Measurements from ENCODE around the gene TMEM53. TPM values are rescaled to one million over a fixed set of nuclear protein-coding genes. Genes with fewer than 3 reads are reported as not detected.

TMEM53 gene
- polyA plus RNA-seq, 1 of the 3 experiments (the other 2 are of a cell fraction), result 14.9 TPM

DNA sequence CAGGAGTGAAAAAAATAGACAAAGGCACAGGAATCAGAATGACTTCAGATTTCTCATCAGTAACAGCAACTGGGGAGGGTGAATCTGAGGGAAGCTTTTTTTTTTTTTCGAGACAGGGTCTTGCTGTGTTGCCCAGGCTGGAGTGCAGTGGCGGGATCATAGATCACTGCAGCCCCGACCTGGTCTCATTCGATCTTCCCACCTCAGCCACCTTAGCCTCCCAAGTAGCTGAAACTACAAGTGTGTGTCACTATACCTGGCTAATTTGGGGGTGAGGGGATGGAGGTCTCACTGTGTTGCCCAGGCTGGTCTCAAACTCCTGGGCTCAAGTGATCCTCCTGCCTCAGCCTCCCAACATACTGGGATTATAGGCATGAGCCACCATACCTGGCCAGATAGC, 10.9 kb upstream of the TMEM53 start:
- H3K4me2 ChIP-seq, result no peak overlapping the region

DNA sequence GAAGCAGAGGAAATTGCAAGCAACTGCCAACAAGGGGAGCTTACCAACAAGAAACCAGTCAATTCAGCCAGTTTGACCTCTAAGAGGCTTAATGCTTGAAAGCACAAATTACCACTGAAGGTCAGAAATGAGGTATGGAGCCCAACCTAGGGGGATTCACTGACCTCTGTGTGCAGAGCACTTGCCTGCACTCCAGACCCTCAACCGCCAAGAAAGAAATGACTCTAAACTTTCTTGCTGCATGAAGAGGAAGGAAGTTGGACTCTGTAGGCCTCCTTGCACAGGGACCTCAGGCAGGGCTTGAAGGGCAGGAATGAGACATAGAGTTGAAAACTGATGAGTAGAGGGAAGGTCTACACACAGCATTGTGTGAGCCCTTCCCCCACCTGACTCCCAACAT, 10.2 kb upstream of the TMEM53 start:
- Histone ChIP-seq H3K27ac (ENCODE audit: low read depth in 2 of 2, low read length in 1 of 2) (no peak overlapping the region), H3K9me2 (no peaks in the 10 kb centered on the region), H3K27me3 (ENCODE audit: insufficient read depth) (no peaks in the 10 kb centered on the region), H4K20me1 (ENCODE audit: insufficient read depth) (no peaks in the 10 kb centered on the region), H3K79me2 (ENCODE audit: insufficient read depth) (no peaks in the 10 kb centered on the region), H3K9ac (no peak overlapping the region), H3K4me1 (ENCODE audit: control insufficient read depth in 1 of 2, insufficient read depth in 2 of 2, low read depth in 1 of 2, low read length in 1 of 2) (peaks cover 0 to 2% of the 10 kb centered on the region in 2 experiments; a peak in 1 of 4 replicates), H3F3A (replicated peaks; ENCODE audit: insufficient read depth) (no peaks in the 10 kb centered on the region), H3K36me3 (replicated peaks in 1 of 2; ENCODE audit: control insufficient read depth in 1 of 2, insufficient read depth in 2 of 2, low read length in 1 of 2) (no peaks in the 10 kb centered on the region), H3K4me2 (no peak overlapping the region), H2AFZ (ENCODE audit: low read depth) (no peak overlapping the region), H3K9me3 (no peaks in the 10 kb centered on the region), H3K4me3 (ENCODE audit: low read depth in 2 of 2, low read length in 1 of 2) (no peak overlapping the region)
- 100% methylated on average over 1 of the region's 1 CpG for WGBS (ENCODE audit: low lambda C conversion rate)
- CTCF ChIA-PET, result interaction anchor here (0.8 to 1.4 kb wide), 4 partner anchors 31 to 112 kb away, joined by 3 to 4 read pairs (median 3); no protein-coding TSS in a partner anchor
- POLR2A ChIA-PET, result no interaction called here
- DNase-seq, result no peak
- TF ChIP-seq FOSL2 (IDR thresholded peaks at IDR 0.05; ENCODE audit: borderline replicate concordance, low read depth) (no peak), FOXJ3 (CRISPR knock-in tag; IDR thresholded peaks at IDR 0.05) (no peak), TEAD4 (IDR thresholded peaks at IDR 0.05; ENCODE audit: borderline replicate concordance, insufficient read depth) (no peak), SIN3A (IDR thresholded peaks at IDR 0.05; ENCODE audit: borderline replicate concordance, low read depth, low read length) (no peak), YY1 (IDR thresholded peaks at IDR 0.05; ENCODE audit: low read depth) (no peak), MXI1 (IDR thresholded peaks at IDR 0.05; ENCODE audit: low read depth, low read length) (no peak), NRF1 (IDR thresholded peaks at IDR 0.05; ENCODE audit: low read depth, low read length) (no peak), MEF2A (IDR thresholded peaks at IDR 0.05; ENCODE audit: borderline replicate concordance, low read depth) (no peak), SMC3 (IDR thresholded peaks at IDR 0.05; ENCODE audit: low read depth, low read length) (no peak), EP300 (IDR thresholded peaks at IDR 0.05; ENCODE audit: borderline replicate concordance in 1 of 2, low read depth in 1 of 2, low read length in 1 of 2) (no peak), RFX5 (IDR thresholded peaks at IDR 0.05; ENCODE audit: low read length) (no peak), GABPA (IDR thresholded peaks at IDR 0.05; ENCODE audit: low read depth) (no peak), ELF1 (IDR thresholded peaks at IDR 0.05) (no peak), FOXM1 (IDR thresholded peaks at IDR 0.05; ENCODE audit: low read depth) (no peak), RAD21 (IDR thresholded peaks at IDR 0.05; ENCODE audit: low read length) (no peak)
- TF ChIP-seq, protein P1, sequence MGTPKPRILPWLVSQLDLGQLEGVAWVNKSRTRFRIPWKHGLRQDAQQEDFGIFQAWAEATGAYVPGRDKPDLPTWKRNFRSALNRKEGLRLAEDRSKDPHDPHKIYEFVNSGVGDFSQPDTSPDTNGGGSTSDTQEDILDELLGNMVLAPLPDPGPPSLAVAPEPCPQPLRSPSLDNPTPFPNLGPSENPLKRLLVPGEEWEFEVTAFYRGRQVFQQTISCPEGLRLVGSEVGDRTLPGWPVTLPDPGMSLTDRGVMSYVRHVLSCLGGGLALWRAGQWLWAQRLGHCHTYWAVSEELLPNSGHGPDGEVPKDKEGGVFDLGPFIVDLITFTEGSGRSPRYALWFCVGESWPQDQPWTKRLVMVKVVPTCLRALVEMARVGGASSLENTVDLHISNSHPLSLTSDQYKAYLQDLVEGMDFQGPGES (IDR thresholded peaks at IDR 0.05; ENCODE audit: low read depth, low read length), result no peak
- TF ChIP-seq, protein P2, sequence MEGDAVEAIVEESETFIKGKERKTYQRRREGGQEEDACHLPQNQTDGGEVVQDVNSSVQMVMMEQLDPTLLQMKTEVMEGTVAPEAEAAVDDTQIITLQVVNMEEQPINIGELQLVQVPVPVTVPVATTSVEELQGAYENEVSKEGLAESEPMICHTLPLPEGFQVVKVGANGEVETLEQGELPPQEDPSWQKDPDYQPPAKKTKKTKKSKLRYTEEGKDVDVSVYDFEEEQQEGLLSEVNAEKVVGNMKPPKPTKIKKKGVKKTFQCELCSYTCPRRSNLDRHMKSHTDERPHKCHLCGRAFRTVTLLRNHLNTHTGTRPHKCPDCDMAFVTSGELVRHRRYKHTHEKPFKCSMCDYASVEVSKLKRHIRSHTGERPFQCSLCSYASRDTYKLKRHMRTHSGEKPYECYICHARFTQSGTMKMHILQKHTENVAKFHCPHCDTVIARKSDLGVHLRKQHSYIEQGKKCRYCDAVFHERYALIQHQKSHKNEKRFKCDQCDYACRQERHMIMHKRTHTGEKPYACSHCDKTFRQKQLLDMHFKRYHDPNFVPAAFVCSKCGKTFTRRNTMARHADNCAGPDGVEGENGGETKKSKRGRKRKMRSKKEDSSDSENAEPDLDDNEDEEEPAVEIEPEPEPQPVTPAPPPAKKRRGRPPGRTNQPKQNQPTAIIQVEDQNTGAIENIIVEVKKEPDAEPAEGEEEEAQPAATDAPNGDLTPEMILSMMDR (IDR thresholded peaks at IDR 0.05), result no peak
- TF ChIP-seq, protein P3, sequence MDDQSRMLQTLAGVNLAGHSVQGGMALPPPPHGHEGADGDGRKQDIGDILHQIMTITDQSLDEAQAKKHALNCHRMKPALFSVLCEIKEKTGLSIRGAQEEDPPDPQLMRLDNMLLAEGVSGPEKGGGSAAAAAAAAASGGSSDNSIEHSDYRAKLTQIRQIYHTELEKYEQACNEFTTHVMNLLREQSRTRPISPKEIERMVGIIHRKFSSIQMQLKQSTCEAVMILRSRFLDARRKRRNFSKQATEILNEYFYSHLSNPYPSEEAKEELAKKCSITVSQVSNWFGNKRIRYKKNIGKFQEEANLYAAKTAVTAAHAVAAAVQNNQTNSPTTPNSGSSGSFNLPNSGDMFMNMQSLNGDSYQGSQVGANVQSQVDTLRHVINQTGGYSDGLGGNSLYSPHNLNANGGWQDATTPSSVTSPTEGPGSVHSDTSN (IDR thresholded peaks at IDR 0.05), result no peak

More for the DNA sequence above, 10.9 kb upstream of the TMEM53 start:
- CTCF ChIA-PET, result interaction anchor here (1.3 kb wide), 1 partner anchor 33 kb away, joined by 3 read pairs; no protein-coding TSS in a partner anchor
- POLR2A ChIA-PET, result interaction anchor here (0.6 kb wide), 1 partner anchor 10 kb away, joined by 3 read pairs; no protein-coding TSS in a partner anchor
- H3K27ac ChIP-seq (ENCODE audit: low read depth in 2 of 2, low read length in 1 of 2), result no peak overlapping the region
- H3F3A ChIP-seq (replicated peaks; ENCODE audit: insufficient read depth), result no peaks in the 10 kb centered on the region
- H3K4me1 ChIP-seq (ENCODE audit: control insufficient read depth in 1 of 2, insufficient read depth in 2 of 2, low read depth in 1 of 2, low read length in 1 of 2), result peaks cover 0 to 2% of the 10 kb centered on the region in 2 experiments; a peak in 1 of 4 replicates
- no peak overlapping the region for H3K4me3 ChIP-seq (ENCODE audit: low read depth in 2 of 2, low read length in 1 of 2)
- no peaks in the 10 kb centered on the region for H3K9me3 ChIP-seq
- no peaks in the 10 kb centered on the region for H3K36me3 ChIP-seq (replicated peaks in 1 of 2; ENCODE audit: control insufficient read depth in 1 of 2, insufficient read depth in 2 of 2, low read length in 1 of 2)
- no peak overlapping the region for H2AFZ ChIP-seq (ENCODE audit: low read depth)
- no peak for DNase-seq
- WGBS (ENCODE audit: low lambda C conversion rate), result 88% methylated on average over 4 of the region's 4 CpGs
- no peaks in the 10 kb centered on the region for H4K20me1 ChIP-seq (ENCODE audit: insufficient read depth)
- TF ChIP-seq EP300 (IDR thresholded peaks at IDR 0.05; ENCODE audit: borderline replicate concordance in 1 of 2, low read depth in 1 of 2, low read length in 1 of 2) (no peak), TCF12 (IDR thresholded peaks at IDR 0.05) (no peak), EZH2phosphoT487 (IDR thresholded peaks at IDR 0.05; ENCODE audit: borderline replicate concordance, low read depth) (no peak), GABPA (IDR thresholded peaks at IDR 0.05; ENCODE audit: low read depth) (no peak), RXRA (IDR thresholded peaks at IDR 0.05; ENCODE audit: borderline replicate concordance, low read depth) (no peak), FOXM1 (IDR thresholded peaks at IDR 0.05; ENCODE audit: low read depth) (no peak), MXI1 (IDR thresholded peaks at IDR 0.05; ENCODE audit: low read depth, low read length) (no peak), NFIC (IDR thresholded peaks at IDR 0.05; ENCODE audit: borderline replicate concordance) (no peak), MEF2A (IDR thresholded peaks at IDR 0.05; ENCODE audit: borderline replicate concordance, low read depth) (no peak), ELF1 (IDR thresholded peaks at IDR 0.05) (no peak), GATA2 (CRISPR knock-in tag; IDR thresholded peaks at IDR 0.05) (no peak), YY1 (IDR thresholded peaks at IDR 0.05; ENCODE audit: low read depth) (no peak), CHD2 (IDR thresholded peaks at IDR 0.05; ENCODE audit: low read length, partially characterized antibody) (no peak), TEAD4 (IDR thresholded peaks at IDR 0.05; ENCODE audit: borderline replicate concordance, insufficient read depth) (no peak), SMC3 (IDR thresholded peaks at IDR 0.05; ENCODE audit: low read depth, low read length) (no peak)
- TF ChIP-seq, protein P1 (IDR thresholded peaks at IDR 0.05; ENCODE audit: low read depth, low read length), result no peak
- H3K27me3 ChIP-seq (ENCODE audit: insufficient read depth), result no peaks in the 10 kb centered on the region
- H3K9me2 ChIP-seq, result no peaks in the 10 kb centered on the region
- no peaks in the 10 kb centered on the region for H3K79me2 ChIP-seq (ENCODE audit: insufficient read depth)
- H3K9ac ChIP-seq, result no peak overlapping the region
